ENCODE results near the gene AP2S1. TPM values are rescaled to one million over a fixed set of nuclear protein-coding genes. Genes with fewer than 3 reads are reported as not detected.
"Not testable (repeated sequence)": the region's sequence is repeated elsewhere in the genome, so short reads cannot be mapped to it uniquely, and the experiment has no call there.

Gene AP2S1
- total RNA-seq, result 77.3 TPM
- long read RNA-seq, transcript AP2S1-201 (5 exons, 935 nt), result major isoform, 37 of 45 reads
- long read RNA-seq, partial matches to known transcripts, result 0 of 45 reads
- long read RNA-seq, other reads (novel, unspliced or antisense), result 1 of 45 reads

GRCh38 chr19:46850228-46851203 lies at the start of gene AP2S1:
Gene AP2S1 (minus strand): TSS chr19:46850846. CDS start chr19:46850766, 80 bp downstream.
- peak; percentile 96 for DNase-seq (ENCODE audit: low spot score)
- intact Hi-C loops (cut with DNase I), result no loop called here

- intact Hi-C loops (cut with DNase I), result no loop called here
- DNase-seq (ENCODE audit: low spot score), result no peak
These were observed 49.7 kb upstream of the AP2S1 start for GRCh38 chr19:46900341-46900740.

DNA sequence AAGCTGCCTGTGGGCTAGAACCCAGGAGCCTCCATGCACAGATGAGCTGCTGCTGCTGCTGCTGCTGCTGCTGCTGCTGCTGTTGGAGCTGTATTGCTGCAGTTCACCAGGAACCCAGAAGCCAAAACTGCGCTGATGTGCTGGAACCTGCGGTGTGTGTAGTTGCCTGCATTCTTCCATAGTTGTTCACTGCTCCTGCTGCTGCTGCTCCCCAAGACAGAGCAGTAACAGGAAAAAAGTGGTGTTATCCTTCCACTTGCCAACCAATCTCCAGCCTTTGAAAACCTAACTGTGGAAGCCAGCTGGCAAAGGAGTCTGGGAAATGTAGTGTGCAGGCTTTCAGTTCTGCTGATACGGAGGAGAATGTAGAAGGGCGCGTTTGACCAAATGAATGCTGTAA lies 48.1 kb upstream of the AP2S1 start:
- intact Hi-C loops (cut with DNase I), result no loop called here
- DNase-seq (ENCODE audit: low spot score), result no peak

DNA sequence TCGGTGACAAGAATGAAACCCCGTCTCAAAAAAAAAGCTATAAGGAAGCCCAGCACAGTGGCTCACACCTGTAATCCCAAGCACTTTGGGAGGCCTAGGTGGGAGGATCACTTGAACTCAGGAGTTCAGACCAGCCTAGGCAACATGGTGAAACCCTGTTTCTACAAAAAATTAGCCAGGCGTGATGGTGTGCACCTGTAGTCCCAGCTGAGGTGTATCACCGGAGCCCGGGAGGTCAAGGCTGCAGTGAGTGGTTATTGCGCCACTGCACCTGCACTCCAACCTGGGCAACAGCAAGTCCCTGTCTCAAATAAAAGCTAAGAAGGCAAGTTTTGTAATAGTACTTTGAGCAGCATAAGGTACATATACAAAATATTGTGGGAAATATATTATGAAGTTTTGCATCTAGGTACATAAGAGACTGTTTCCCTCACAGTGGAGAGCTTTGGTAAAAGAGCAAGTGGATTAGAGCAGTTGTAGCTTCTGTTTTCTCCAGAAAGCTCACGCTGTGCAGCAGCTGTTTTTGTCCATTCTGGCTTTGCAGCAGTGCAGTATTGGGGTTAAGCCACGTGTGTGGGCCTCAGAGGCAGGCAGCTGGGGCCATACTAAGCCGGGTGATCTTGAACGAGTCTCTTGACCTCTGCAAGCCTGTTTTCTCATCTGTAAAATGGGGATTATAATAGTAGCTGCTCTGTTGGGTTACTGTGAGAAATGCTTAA lies 45.6 kb upstream of the AP2S1 start:
- DNase-seq (ENCODE audit: low spot score), result no peak
- intact Hi-C loops (cut with DNase I), result no loop called here

DNA sequence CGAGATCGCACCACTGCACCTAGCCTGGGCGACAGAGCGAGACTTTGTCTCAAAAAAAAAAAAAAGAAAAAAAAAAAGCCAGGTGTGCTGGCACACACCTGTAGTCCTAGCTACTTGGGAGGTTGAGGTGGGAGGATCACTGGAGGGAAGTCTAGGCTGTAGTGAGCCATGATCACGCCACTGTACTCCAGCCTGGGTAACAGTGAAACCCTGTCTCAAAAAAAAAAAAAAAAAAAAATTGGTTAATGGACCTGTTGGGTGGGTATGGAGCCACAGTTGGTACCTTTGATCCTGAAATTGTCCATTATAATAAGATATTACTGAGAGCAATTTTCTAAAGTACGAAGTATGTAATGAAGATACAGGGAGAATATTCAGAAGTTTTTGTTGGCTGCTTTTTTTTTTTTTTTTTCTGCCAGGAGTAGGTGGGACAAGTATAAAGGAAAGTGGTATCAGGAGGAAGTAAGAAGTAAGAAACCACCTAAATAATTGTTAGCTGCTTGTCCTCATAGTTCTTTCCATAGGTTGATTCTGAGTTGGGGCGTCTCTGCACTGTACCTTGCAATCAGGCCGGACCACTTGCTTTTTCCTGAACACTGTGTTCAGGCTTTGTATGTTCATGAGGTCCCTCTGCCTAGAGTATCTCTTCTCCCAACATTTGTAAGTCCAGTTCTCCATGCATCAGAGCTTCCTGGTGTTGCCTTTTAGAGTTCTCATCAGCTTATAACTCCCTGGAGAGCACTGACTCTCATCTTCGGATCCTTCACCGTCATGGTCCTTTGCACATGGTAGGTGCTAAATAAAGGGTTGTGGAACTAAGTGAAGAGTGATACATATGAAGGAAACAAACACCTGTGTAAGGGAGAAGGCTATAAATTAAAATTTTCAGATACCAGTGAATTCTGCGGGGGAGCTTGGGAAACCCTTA lies 41.9 kb upstream of the AP2S1 start:
- intact Hi-C loops (cut with DNase I), result no loop called here
- no peak for DNase-seq (ENCODE audit: low spot score)

DNA sequence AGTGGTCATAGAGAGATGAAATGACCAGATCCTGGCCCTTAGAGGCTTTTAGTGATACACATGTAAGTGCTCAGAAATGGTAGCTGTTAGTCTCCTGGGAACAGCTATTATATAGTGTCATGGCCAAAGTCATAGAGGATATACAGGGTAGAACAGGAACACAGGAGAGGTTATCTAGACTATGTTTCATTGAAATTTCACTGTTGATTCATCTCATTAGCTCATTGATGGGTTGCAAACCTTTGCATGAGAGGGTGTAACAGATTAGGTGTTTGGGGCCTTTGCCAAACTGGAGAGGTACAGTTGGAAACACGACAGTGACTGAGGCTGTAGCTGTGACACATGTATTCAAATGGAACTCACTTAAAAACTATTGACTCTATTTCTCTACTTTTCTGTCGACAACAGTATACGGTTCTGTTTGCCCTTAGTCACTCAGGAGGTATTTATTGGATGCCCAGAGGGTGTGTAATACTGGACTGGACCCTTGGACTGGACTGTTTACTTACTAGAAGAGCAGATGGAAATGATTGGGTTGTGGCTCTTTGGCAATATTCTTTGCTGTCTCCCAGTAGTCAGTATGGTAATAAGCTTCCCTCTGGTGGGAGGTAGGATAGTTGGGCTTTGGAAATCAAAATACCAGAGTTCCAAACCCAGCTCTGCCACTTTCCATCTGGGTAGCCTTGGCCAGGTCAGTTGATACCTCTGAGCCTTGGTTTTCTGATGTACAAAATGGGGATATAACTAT lies 40.0 kb upstream of the AP2S1 start:
- no peak for DNase-seq (ENCODE audit: low spot score)
- intact Hi-C loops (cut with DNase I), result no loop called here

- intact Hi-C loops (cut with DNase I), result no loop called here
- DNase-seq (ENCODE audit: low spot score), result no peak
These were observed 36.7 kb upstream of the AP2S1 start for GRCh38 chr19:46887240-46887782.

GRCh38 chr19:46886546-46887239 lies 36.0 kb upstream of the AP2S1 start:
- intact Hi-C loops (cut with DNase I), result no loop called here

DNA sequence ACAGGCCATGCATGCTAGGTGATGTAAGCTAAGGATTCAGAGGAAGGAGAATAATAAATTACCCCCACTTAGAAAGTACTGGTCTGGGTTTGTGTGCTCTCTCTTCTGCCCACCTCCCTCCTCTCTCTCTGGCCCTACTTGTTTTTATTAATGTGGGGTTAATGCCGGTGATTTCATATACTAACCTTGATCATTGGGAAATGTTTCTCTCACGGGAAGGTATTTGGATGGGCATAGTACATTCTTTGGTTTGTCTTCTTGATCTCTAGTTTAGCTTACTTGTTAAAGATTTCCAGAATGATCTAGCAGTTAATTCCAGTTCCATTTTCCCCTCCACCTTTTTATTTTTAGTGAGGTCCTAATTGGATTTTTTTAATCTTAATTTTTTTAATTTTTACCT lies 34.8 kb upstream of the AP2S1 start:
- no peak for DNase-seq (ENCODE audit: low spot score)
- intact Hi-C loops (cut with DNase I), result no loop called here

More at GRCh38 chr19:46886546-46887239, 36.0 kb upstream of the AP2S1 start:
- no peak for DNase-seq (ENCODE audit: low spot score)

DNA sequence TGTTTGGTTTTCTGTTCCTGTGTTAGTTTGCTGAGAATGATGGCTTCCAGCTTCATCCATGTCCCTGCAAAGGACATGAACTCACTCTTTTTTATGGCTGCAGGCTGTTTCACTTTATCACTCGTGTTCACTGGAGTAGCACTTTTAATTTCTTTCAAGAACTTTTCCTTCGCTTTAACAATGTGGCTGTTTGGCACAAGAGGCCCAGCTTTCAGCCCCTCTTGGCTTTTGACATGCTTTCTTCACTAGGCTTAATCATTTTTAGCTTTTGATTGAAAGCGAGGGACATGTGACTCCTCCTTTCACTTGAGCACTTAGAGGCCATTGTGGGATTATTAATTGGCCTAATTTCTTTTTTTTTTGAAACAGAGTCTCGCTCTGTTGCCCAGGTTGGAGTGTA lies 32.1 kb upstream of the AP2S1 start:
- DNase-seq (ENCODE audit: low spot score); intact Hi-C loops (cut with DNase I): not testable (repeated sequence)

DNA sequence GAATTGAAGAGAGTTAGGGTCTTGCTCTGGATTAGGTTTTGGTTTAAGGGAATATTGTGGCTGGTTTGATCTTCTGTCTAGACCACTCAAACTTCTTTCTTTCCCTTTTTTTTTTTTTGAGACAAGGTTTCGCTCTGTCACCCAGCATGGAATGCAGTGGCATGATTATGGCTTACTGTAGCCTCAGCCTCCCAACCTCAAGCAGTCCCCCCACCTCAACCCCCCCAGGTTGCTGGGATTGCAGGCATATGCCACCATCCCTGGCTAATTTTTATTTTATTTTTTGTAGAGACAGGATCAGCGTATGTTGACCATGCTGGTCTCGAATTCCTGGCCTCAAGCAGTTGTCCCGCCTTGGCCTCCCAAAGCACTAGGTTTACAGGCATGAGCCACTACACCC lies 31.4 kb upstream of the AP2S1 start:
- intact Hi-C loops (cut with DNase I), result no loop called here
- DNase-seq (ENCODE audit: low spot score), result no peak

GRCh38 chr19:46881092-46881491 lies 30.4 kb upstream of the AP2S1 start:
- intact Hi-C loops (cut with DNase I), result no loop called here
- no peak for DNase-seq (ENCODE audit: low spot score)

DNA sequence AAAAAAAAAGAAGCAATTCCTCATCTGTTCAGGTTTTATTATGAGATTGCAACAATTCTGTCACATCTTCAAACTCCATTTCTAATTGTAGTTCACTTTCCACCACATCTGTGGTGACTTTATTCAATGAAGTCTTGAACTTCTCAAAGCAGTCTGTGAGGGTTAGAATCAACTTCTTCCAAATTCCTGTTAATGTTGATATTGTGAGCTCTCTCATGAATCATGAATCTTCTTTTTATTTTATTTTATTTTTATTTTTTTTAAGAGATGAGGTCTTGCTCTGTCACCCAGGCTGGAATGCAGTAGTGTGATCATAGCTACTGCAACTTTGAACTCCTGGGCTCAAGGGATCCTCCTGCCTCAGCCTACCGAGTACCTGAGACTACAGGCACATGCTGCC lies 29.8 kb upstream of the AP2S1 start:
- intact Hi-C loops (cut with DNase I), result no loop called here
- no peak for DNase-seq (ENCODE audit: low spot score)

DNA sequence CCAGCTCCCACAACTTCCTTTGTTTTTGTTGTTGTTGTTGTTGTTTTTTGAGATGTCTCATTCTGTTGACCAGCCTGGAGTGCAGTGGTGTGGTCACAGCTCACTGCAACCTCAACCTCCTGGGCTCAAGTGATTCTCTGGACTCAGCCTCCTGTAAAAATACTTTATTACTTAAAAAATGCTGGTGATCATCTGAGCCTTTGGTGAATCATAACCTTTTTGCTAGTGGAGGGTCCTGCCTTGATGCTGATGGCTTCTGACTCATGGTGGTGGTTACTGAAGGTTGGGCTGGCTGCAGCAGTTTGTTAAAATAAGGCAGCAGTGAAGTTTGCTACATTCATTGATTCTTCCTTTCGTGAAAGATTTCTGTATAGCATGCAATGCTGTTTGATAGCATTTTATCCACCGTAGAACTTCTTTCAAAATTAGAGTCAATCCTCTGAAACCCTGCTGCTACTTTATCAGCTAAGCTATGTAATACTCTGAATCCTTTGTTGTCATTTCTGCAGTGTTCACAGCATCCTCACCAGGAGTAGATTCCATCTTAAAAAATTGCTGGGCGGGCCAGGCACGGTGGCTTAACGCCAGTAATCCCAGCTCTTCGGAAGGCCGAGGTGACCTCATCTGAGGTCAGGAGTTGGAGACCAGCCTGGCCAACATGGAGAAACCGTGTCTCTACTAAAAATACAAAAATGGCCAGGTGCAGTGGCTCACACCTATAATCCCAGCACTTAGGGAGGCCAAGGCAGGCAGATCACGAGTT lies 28.1 kb upstream of the AP2S1 start:
- DNase-seq (ENCODE audit: low spot score), result no peak
- intact Hi-C loops (cut with DNase I), result no loop called here

GRCh38 chr19:46875657-46876056 lies 25.0 kb upstream of the AP2S1 start:
- intact Hi-C loops (cut with DNase I), result no loop called here
- DNase-seq (ENCODE audit: low spot score), result no peak

DNA sequence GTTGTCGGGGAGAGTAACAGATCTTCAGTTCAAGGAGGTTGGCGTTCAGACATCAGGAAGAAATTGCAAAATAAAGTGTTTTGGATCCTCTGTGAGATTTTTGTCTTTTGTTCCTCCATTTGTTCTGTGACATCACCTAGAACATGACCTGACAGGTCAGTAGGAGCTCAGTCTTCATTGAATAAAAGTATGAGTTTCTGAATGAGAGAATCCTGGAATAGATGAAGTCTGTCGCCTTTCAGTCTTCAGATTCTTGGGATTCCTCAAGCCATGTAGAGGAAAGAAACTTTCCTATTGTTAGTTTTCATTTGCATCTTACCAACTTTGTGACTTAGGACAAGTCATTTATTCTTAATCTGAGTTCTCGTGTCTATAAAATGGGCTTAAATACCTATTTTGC lies 24.6 kb upstream of the AP2S1 start:
- intact Hi-C loops (cut with DNase I), result no loop called here
- no peak for DNase-seq (ENCODE audit: low spot score)

GRCh38 chr19:46872967-46873366 lies 22.3 kb upstream of the AP2S1 start:
- intact Hi-C loops (cut with DNase I), result loop anchor here (5.0 kb wide), 1 partner anchor 49 kb away; no protein-coding TSS in a partner anchor
- DNase-seq (ENCODE audit: low spot score), result no peak
